AG04450 (cell line): ENCODE results near the gene MIAT. TPM values are rescaled to one million over a fixed set of nuclear protein-coding genes. Genes with fewer than 3 reads are reported as not detected.

Source experiments
- CTCF ChIA-PET: fragments of 300-600, 350-600 bp; formaldehyde crosslinking; extraction: SDS; loops from one replicate; lab custom pipeline; 2022; ENCODE audit warnings: antibody characterized with exemption, inconsistent platforms; lab: Charles Lee
- POLR2A ChIA-PET: fragments of 350-600 bp; formaldehyde crosslinking; extraction: SDS; loops from one replicate; lab custom pipeline; 2021; ENCODE audit warnings: antibody characterized with exemption, inconsistent platforms; lab: Yijun Ruan, JAX
- DNase-seq: peaks from one replicate; pipeline ENCODE4 v3.0.0-alpha.2; 2011; ENCODE audit warnings: low read depth, low spot score
- H3K27ac ChIP-seq: one replicate; pipeline ENCODE4 v1.5.1; 2012; ENCODE audit warnings: low read depth, low read length, control low read depth
- H3K27me3 ChIP-seq: one replicate; pipeline ENCODE4 v1.6.0; 2012; ENCODE audit warnings: low read length; ENCODE audit not compliant: control insufficient read depth, insufficient read depth
- H3K4me3 ChIP-seq: 2 replicates; pipeline ENCODE4 v1.5.1; 2011; ENCODE audit warnings: mild to moderate bottlenecking, low read depth, low read length, control low read depth
- H3K9me3 ChIP-seq: 2 replicates; pipeline ENCODE4 v1.5.1; 2012; ENCODE audit warnings: low read length; ENCODE audit not compliant: control insufficient read depth, insufficient read depth
- CTCF ChIP-seq: IDR thresholded peaks from 2 replicates; pipeline ENCODE4 v1.5.1; 2011; ENCODE audit warnings: low read depth, low read length, control low read depth, inconsistent platforms
- polyA plus RNA-seq: library from polyadenylated mRNA; depleted of rRNA; stranded (reverse); fragments of >200 nt; gene quantifications from 2 replicates; pipeline ENCODE4 v1.2.3, GENCODE V29; 2011

The MIAT gene
- polyA plus RNA-seq, 1 experiment = 7.8 TPM

- H3K9me3 ChIP-seq = no peaks in the 10 kb centered on the region
- DNase-seq = no peak
- no peak overlapping the region for H3K4me3 ChIP-seq
- CTCF ChIA-PET = no interaction called here
- POLR2A ChIA-PET = no interaction called here
- no peak overlapping the region for H3K27ac ChIP-seq
- TF ChIP-seq CTCF = no peak
- H3K27me3 ChIP-seq = peaks cover 2% of the 10 kb centered on the region
Observed at GRCh38 chr22:26615830-26616435, 41.5 kb upstream of the MIAT start.

GRCh38 chr22:26616650-26617049 is 40.7 kb upstream of the MIAT start:
- ChIA-PET CTCF (no interaction called here), POLR2A (interaction anchor here (0.6 kb wide), 1 partner anchor 25 kb away, joined by 5 read pairs; no protein-coding TSS in a partner anchor)
- no peak for TF ChIP-seq CTCF
- no peak for DNase-seq
- no peaks in the 10 kb centered on the region for H3K9me3 ChIP-seq
- peaks cover 5% of the 10 kb centered on the region for H3K27me3 ChIP-seq
- H3K27ac ChIP-seq = no peak overlapping the region
- no peak overlapping the region for H3K4me3 ChIP-seq

GRCh38 chr22:26617271-26618199 is 39.9 kb upstream of the MIAT start, which contains the start of gene CRYBB1:
Gene CRYBB1, minus strand, starts transcription at chr22:26618027. Its CDS starts 1,708 bp downstream, at chr22:26616319.
- DNase-seq = no peak
- no peaks in the 10 kb centered on the region for H3K9me3 ChIP-seq
- H3K4me3 ChIP-seq = no peak within 1 kb of the TSS
- H3K27me3 ChIP-seq = peaks cover 12% of the 10 kb centered on the region
- POLR2A ChIA-PET = interaction anchor here (0.6 kb wide), 1 partner anchor 26 kb away, joined by 5 read pairs; no protein-coding TSS in a partner anchor
- no peak within 1 kb of the TSS for H3K27ac ChIP-seq
- TF ChIP-seq CTCF = no peak
- CTCF ChIA-PET = no interaction called here

GRCh38 chr22:26618455-26618854 is 38.9 kb upstream of the MIAT start:
- Histone ChIP-seq H3K27ac (no peak overlapping the region), H3K27me3 (peaks cover 19% of the 10 kb centered on the region), H3K4me3 (no peak overlapping the region), H3K9me3 (no peaks in the 10 kb centered on the region; the same call in 1 of the 2 replicates)
- ChIA-PET CTCF (no interaction called here), POLR2A (no interaction called here)
- no peak for TF ChIP-seq CTCF
- no peak for DNase-seq

- Histone ChIP-seq H3K27ac (no peak overlapping the region), H3K4me3 (no peak overlapping the region), H3K9me3 (no peaks in the 10 kb centered on the region; the same call in 1 of the 2 replicates), H3K27me3 (peaks cover 27% of the 10 kb centered on the region)
- TF ChIP-seq CTCF = no peak
- DNase-seq = no peak
- ChIA-PET POLR2A (no interaction called here), CTCF (no interaction called here)
Observed at GRCh38 chr22:26619510-26619909, 37.9 kb upstream of the MIAT start.
